ENCODE data around the gene TMEM132C.
"Not testable (repeated sequence)": the region's sequence is repeated elsewhere in the genome, so short reads cannot be mapped to it uniquely, and the experiment has no call there.

Gene TMEM132C

DNA sequence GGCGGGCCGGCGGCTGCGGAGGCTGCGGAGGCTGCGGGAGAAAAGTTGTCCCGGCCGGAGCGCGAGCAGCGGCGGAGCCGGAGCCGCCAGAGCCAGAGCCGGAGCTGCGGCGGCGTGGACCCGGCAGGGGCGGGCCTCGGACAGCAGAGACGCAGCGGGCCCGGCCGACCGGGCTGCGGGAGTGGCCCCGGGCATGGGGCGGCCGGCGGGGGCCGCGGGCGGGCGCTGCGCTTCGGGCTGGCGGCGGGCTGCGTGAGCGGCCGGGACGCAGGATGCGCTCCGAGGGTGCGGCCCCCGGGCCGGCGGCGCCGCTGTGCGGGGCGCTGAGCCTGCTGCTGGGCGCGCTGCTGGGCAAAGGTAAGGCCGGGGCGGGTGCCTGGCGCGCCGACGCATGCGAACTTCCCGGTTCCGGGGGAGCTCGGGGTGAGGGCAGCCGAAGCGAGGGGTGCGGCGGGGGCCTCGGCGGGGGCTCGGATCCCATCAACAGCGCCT lies at the start of gene TMEM132C:
TMEM132C (plus strand) TSS at position 40 of the 492 bp plus-strand sequence; CDS start at position 273, 233 bp downstream.
- no peak for DNase-seq

DNA sequence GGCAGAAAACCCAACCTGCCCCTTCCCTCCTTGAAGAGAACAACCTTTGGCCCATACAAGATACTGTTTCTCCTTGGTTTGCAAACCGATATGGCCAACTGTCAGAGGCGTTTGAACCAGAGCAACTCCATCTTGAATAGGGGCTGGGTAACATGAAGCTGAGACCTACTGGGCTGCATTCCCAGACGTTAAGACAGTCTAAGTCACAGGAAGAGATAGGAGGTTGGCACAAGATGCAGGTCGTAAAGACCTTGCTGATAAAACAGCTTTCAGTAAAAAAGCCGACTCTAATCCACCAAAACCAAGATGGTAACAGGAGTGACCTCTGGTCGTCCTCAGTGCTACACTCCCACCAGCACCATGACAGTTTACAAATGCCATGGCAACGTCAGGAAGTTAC lies 42.7 kb upstream of the TMEM132C start:
- DNase-seq = no peak

DNA sequence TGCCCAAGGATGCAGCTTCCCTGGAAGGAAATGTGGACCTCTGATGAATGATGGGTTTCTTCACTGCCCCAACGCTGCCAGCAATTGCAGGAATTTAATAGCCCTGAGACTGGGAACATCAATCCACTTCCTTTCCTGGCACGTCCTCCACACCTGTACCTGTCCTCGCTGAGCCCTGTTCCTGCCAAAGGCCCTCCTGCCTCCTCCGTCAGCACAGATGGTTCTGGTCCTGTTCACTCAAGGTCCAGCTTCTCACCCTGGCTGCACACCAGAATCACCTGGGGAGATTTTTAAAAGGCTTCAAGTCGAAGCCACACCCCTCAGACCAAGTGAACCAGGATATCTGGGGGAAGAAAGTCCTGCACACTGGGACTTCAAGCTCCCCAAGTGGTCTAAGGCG lies 38.4 kb upstream of the TMEM132C start:
- no peak for DNase-seq

DNA sequence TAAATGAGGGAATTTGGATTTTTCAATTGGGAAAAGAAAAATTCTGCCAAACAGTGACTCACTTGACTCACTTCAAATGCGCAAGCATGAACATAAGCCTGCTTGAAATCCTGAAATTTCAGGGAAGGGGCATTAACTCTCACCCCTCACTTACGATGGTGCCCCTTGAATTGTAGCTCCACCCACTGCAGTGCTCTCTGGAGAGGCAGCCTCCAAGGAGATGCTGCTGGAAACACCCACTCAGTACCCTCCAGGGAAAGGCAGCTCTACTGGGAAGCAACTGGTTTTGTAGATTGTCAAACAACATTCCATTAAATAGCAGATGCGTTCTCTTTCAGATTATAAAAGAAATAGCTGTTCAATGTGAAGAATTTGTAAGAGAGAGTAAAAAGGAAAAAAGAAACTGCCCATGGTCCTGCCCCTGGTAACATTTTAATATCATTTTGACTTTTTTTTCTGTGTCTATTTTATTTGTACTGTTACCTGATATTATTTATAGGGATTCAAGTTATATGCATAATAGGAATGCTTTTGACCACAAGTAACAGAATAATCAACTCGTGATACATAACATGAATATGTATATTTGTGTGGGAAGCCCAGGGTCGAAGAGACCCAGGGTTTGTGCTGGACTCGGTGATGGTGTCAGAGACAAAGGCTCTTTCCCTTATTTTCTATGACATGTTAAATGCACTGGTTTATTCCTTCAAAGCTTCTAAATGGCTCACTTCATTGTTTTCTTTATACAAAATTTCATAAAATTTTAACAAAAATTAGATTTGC lies 31.1 kb upstream of the TMEM132C start:
- no peak for DNase-seq

DNA sequence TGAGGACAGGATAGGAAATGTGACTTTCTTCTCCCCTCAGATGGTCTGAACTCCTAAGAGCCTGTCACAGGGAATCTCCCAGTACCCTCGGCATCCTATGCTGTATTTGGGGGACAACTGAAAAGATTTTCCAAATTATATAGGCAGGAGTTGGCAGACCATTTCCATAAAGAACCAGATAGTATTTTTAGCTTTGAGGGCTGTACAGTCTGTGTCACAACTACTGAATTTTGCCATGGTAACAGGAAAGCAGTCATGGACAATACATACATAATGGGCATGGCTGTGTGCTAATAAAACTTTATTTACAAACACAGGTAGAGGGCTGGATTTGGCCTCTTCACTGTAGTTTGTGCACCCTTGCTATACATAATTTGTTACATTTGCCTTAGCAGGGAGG lies 30.4 kb upstream of the TMEM132C start:
- no peak for DNase-seq

DNA sequence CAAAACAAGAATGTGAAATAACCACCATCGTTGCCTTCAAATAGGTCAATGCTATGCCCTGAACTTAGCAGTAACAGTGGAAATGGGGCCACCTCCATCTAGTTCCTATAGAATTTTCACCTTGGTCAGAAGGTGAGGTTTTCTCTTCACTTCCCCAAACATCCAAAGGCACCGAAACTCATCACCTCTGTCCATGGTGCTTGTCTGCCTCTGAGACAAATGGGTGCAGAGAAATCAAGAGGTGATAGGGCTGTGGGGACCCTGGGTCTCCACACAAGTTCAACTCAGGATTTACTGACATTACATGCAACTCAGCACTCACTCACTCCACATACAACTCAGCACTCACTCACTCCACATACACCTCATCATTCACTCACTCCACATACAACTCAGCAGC lies 26.2 kb upstream of the TMEM132C start:
- DNase-seq = no peak

DNA sequence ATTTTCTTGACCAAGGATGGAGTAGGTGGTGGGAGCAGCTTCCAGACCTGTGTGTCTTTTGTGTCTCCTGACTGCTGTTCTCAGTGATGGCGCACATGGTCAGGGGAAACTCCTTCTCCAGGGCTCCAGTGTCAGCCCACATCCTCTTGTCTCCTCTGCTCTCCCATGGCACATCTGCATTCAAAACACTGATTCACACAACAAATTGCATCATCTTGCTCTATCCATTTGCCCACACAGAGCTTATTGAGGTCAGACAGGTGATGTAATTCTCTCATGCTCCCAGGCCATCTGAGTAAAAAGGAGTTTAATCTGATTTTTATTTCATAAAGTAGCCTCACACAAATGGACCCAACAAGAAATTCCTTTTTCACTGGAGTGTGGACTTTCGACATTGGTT lies 21.8 kb upstream of the TMEM132C start:
- no peak for DNase-seq

DNA sequence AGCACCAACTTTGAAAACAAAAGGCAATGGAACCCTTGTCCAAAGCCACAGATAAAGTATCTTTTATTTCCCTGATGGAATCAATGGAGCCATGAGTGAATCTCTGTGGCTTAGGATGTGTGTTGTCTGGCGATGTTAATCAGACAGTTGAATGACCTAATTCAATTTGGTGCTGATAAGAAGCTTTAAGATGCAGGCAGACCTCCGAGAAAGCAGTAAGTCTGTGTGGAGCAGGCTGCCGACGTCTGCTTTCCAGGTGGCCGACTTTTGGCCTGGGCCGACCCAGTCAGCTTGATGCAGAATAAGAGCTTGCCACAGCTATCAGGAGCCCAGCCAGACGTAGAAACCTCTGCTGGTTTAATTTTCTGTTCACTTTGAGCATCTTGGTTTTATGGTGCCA lies 21.1 kb upstream of the TMEM132C start:
- DNase-seq = no peak

DNA sequence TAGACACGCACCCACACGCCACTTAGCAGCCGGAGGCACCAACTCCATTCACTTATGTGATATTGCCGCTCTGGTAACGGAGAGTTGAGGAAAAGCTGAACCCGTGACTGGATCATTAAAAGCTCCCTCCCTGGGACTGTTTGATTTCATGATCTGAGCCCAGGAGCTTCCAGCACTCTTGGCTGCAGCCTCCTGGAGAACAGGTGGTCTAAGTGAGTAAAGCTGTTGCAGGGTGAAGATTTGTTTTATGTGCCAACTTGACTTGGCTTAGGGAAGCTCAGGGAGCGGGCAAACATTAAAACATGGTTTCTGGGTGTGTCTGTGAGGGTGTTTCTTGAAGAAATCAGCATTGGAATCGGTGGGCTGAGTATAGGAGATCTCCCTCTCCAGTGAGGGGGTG lies 16.9 kb upstream of the TMEM132C start:
- no peak for DNase-seq

DNA sequence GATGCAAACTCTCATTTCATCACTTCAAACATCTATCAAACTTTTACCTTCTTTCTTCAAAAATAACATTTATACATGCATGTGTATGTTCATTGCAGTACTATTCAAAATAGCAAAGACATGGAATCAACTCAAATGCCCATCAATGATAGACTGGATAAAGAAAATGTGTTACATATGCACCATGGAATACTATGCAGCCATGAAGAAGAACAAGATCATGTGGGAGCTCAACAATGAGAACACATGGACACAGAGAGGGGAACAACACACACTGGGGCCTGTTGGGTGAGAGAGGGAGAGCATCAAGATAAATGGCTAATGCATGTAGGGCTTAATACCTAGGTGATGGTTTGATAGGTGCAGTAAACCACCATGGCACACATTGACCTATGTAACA lies 13.1 kb upstream of the TMEM132C start:
- DNase-seq = not testable (repeated sequence)

DNA sequence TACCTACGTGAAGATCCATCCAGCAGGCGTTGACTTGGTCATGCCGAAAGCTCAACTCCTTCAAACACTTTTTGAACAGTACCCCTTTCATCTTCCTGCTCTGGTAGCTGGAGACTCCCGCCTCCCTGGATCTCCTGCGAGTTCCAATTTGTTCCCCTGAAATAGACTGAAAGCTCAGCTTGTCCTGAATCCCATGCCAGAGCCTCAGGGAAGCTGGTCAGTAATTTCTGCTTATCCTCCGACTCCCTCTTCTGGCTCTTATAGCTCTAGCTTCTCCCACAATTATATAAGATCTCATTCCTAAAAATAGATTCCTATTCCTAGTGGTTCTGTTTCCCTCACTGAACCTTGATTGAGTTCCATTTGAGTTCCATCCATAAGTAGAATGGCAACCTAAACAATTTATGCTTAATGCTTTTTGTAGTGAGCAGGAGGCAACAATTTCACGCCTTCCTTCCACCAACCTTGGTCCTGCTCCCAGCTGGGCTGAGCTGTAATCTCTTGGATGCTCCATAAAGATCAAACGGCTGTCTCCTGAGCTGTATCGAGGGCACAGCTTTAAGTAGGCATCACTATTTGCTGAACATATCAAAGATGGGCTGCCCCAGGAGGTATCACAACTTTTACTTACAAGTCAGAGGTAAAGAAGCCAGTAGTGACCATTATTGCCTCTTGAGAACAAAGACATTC lies 8.0 kb upstream of the TMEM132C start:
- no peak for DNase-seq

DNA sequence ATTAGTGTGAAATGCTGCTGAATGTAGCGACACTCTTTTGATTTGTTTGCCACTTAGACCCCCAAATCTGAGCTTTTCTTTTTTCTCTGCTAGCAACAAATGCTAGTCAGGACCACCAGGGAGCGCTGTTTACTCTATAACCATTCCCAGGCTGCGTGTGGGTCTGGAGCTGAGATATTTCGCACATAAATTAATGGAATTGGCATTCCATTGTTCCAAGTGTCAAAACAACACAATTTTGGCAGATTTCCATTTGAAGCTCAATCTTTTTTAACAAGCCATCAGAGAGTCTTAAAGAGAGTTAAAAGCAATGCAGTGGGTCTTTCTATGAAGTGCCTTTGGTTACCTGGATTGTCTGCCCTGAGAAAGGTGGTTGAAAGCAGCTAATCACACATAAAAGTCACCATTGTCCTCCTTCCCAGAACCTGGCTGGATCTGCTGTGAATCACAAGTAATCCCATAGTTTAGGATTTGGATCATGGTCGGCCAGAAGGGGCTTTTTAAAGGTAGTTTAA lies 7.4 kb upstream of the TMEM132C start:
- peak; percentile 3 to 6 for DNase-seq

DNA sequence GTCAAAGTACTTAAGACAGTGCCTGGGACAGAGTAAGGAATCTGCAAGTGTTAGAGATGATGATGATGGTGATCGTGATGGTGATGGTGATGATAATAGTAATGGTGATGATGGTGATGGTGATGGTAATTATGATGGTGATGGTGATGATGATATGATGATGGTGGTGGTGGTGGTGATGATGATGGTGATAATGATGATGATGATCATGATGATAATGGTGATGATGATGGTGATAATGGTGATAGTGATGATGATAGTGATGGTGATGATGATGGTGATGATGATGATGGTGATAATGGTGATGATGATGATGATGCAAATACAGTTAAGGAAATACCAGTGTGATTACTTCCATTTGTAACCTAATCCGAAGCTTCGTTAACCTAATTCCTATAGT lies 5.2 kb upstream of the TMEM132C start:
- DNase-seq = no peak

DNA sequence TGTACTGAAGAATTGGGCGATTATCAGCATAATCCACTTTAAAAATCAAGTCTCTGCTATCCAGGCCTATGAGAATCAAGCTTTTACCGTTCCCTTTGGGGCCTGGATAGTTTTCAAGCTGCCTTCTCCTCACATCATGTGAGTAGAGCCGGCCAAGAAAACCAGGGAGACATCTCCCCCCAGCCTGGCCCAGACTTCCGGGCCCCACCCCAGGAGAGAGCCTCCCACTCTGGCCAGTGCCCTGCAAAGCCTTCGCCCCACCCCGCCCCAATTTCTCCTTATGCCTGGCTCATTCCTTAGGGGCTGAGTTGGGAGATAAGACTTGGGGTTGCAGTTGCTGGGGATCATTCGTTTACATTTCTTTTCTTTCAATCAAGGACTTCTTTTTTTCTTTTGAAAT lies 1.4 kb upstream of the TMEM132C start:
- no peak for DNase-seq

DNA sequence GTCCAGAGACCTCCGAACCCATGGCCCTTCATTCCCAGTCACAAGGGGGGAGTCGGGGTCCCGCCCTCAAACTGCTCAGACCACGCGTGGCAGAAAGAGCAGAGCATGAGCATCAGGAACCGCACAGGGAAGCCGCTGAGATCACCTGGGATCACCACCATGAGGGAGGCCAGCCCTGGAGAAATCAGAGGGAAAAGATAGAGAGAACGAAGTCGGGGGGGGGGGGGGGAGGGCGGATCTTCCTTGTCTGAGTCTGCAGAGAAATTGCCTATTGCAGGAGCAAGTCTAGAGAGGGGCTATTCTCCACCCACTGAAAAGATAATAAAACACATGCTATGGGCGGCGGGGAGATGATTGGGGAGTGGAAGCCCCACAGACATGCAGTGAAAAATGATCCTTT lies 884 bp upstream of the TMEM132C start:
- DNase-seq = no peak

DNA sequence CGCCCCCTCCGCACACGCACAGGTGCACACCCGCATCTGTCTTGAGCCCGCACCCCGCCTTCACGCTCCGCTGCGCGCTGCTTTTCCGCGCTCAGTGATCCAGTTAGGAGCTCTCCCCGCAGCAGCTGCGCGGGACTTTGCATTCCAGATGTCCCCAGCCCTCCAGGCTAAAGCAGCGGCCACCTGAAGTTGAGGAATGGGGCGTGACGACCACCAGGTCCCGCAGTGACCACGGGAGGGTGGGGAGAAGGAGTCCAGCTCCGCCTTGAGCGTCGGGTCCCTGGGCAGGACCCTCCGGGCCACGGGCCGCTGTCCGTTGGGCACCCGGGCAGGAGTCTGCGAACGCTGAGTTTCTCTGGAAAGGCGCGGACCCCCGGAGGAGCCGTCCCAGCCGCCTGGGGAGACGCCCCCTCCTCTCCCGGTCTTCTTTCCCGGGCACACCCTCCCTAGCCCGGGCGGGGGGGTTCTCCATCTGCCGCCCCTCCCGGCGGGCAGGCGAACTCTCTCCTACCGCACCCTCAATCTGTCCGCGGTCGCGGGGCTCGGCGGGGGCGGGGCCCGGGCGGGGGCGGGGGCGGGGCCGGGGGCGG lies 334 bp upstream of the TMEM132C start:
- DNase-seq = no peak

DNA sequence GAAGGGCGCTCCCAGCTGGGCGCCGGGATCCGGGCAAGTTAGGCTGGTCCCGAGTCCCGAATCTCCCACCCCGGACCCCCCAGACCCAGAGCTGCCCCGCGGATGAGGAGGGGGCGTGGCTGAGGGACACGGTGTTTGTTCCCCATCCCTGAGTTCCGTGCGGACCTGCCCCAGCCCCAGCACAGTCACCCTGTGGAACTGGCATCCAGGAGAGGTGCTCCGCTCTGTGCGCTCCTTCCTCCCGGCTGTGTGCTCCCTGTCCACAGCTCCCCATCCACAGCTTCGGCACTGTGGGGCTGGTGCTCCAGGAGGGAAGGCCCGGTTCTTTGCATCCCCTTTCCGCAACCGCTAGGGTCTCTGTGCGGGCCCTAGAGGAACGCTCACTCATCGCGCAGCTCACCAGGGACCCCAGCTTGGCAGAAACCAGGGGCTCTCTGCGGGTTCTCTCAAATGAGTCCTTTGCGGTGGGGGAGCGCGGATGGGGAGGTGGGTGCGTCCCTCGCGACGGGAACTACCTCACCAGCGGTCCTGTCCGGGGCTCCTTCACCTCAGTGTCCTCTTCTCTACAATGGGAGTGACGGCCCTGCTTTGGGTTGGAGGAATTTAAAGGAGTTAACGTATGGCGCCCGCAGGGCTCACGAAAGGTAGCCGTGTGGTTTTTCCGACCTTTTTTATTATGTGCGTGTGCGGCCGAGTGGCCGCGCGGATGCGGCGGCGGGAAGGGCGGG lies 845 bp downstream of the TMEM132C start:
- DNase-seq = no peak

DNA sequence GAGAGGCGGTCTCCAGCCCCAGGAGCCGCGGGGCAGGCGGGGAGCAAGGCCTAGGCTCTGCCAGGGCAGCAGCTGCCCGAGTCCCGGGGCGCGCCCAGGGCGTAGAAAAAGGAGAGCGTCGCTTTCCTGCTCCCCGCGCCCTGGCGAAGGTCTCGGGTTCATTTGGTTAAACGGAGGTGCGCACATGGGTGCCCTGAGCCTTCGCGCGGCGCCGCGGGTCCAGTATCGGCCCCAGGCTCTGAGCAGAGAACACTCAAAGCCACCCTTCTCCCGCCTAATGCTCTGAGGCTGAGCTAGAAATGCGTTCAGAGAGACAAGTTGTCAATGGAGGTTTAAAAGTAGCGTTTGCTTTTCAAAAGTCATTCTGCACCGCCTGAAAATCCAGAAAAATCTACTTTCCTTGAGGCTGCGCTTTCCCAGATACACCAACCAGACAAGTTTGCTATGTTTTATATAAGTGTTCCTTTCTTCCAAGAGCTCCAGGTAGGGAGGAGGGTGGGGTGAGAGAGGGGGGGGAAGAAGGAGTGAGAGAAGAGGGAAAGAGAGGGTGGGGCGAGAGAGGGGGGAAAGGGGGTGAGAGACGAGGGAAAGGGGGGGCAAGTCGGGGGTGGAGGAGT lies 1.5 kb downstream of the TMEM132C start:
- DNase-seq = no peak

DNA sequence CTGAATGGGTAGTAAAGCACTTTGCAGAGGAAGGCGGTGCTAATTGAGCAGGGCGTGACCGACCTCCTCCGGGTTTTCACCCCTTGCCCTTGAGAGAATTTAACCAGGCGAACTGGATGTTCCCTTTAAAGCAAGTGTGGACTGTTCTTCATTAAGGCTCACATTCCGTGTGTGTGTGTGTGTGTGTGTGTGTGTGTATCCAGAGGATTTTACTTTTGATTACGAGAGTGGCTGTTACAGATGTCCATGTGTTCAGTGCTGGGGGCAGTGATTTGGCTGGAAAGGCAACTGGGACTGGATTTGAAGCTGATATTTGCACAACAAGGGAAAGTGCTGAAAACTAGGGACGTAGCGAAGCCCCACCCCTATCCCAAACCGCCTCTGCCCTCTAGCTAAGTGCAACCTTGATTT lies 2.2 kb downstream of the TMEM132C start:
- no peak for DNase-seq

DNA sequence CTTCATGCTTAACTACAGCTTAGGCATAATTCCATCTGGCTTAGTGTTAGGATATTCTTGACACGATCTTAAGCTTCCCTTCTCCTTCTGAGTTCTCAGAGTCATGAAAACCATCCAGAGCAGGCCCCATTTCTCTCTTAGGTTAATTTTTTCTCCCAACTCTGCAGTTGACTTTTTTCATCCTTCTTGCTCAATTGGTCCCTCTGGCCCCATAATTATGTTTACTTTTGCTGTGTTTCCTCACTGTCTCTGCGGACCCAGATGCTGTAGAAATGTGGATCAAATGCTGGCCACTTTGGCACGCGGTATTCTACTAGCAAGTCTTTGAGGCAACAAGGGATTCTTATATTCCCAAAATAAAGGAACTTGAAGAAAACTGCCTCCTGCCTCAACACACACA lies 9.5 kb downstream of the TMEM132C start:
- no peak for DNase-seq

DNA sequence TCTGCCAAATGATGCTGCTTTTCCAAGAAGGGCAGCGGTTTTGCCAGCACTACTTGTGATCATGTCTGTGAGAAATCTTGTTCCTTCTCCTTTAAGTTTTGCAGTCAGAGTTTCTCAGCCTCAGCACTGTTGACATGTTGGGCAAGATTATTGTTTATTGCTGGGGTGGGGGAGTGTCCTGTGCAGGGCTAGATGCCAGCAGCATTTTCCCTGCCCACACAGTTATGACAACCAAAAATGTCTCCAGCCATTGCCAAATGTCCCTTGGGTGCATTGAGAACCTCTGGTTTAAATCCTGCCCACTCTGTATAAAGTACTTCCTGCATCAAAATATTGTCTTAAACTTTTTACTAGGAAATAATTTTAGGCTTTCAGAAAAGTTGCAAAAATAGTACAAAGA lies 20.0 kb downstream of the TMEM132C start:
- DNase-seq = no peak

DNA sequence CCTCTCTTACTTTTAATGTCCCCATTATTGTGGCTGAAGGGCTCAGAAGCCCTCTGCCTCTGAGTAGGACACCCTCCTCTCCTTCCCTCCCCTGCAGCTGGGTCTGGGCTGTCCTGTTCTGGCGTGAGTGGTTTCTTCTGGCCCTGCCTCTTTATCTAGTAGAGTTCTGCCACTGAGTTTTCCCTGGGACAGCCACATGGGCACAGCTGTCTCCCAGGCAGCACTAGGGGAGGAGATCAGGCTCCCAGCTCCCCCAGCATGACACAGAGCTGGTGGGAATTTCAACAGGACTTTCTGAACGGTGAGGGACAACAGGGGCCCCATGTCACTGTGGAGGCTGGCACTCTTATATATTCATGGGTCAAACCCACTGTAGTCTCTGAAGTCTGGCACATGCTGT lies 21.4 kb downstream of the TMEM132C start:
- no peak for DNase-seq

DNA sequence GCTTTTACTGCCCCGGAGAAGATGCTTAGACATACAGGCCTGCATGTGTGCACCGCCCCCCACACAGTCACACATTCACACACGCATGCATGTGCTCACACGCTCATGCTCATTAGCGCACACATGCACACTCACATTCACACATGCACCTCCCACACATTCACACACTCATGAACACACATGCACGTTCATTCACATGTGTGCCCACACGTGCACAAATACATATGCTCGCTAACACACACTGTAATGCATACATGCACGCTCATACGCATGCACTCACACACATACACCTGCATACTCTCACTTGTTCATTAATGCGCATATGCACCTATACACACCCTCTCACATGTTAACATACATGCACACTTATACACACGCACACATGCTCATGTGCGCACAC lies 21.9 kb downstream of the TMEM132C start:
- no peak for DNase-seq
